Loucy (cell line): ENCODE measurements around the gene PLA2G12A.

Source experiments
- CTCF ChIP-seq: fragments of 200-600 bp; sonication (generic); conservative IDR thresholded peaks from 2 replicates; pipeline ENCODE4 v1.5.1; 2014; ENCODE audit warnings: mild to moderate bottlenecking, antibody characterized with exemption, low read length
- EZH2phosphoT487 ChIP-seq: fragments of 200-600 bp; IDR thresholded peaks from 2 replicates; pipeline ENCODE4 v1.6.1; 2018; ENCODE audit warnings: antibody characterized with exemption, mild to moderate bottlenecking, moderate library complexity, borderline replicate concordance

- TF ChIP-seq CTCF (no peak), EZH2phosphoT487 (no peak)
Measured at GRCh38 chr4:109729117-109729717, 653 bp downstream of the PLA2G12A start.
